ENCODE measurements around the gene COG7. TPM values are rescaled to one million over a fixed set of nuclear protein-coding genes. Genes with fewer than 3 reads are reported as not detected.

Gene COG7
- total and polyA plus RNA-seq, 2 donors (not counting 3 experiments of a cell fraction or from before 2014, with no cell fraction given) = 24.1 to 42.0 TPM

DNA sequence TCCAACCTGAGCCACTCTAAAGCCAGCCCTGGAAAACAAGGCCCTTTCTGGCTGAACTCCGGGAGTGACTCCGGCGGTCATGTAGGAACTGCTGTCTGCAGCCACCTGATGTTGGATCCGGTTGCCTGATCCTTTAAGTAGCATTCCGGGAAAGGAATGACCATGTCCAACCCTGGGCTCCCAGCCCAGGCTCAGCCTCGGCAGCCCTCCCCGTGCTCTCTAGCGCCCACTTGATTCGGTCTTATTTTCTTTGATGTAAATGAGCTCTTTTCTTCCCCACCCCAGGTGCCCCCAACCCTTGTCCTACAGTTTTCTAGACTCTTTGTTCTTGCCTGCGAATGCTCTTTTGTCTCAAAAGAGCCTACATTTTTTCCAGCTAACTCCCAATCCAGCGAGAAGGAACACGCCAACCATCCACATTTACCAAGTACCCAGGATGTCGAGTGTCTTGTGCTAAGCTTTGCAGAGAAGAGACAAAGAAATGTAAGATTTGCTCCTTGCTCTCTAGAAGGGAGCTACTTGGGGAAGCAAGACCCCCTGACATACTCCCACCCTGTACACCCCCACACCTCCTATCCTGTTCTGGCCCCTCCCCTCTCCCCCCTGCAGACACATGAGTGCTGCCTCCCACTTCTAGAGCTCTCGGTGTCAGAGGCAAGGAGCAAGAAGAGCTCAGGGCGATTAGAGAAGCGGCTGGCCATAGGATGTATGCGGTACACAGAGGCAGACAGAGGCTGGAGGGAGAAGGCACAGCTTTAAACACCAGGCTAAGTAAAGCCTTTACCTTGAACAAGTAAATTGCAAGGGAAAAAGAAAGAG is 53.8 kb downstream of the COG7 start:
- Histone ChIP-seq H3K27ac (ENCODE audit: insufficient read depth, low read depth, low read length) (no peak overlapping the region), H4K20me1 (replicated peaks; ENCODE audit: control insufficient read depth, extremely low read depth, insufficient read depth, low read length) (no peaks in the 10 kb centered on the region), H3K4me3 (replicated peaks in 1 of 3; ENCODE audit: insufficient read depth in 1 of 3, low read depth in 1 of 3, low read length in 3 of 3) (no peak overlapping the region), H3K4me2 (ENCODE audit: insufficient read depth, low read length) (no peak overlapping the region), H2AFZ (ENCODE audit: low read depth, low read length) (no peak overlapping the region), H3K9me1 (replicated peaks; ENCODE audit: control insufficient read depth, extremely low read depth, insufficient read depth, low read length) (no peaks in the 10 kb centered on the region), H3K36me3 (ENCODE audit: control insufficient read depth in 2 of 2, extremely low read depth in 1 of 2, insufficient read depth in 2 of 2, low read length in 2 of 2) (peaks cover 13 to 15% of the 10 kb centered on the region in 2 experiments), H3K4me1 (ENCODE audit: control insufficient read depth, extremely low read depth, insufficient read depth, low read length) (peaks cover 4% of the 10 kb centered on the region), H3K9ac (replicated peaks; ENCODE audit: extremely low read depth, insufficient read depth, low read length) (no peak overlapping the region), H3K9me3 (replicated peaks; ENCODE audit: control insufficient read depth, insufficient read depth, low read length) (no peaks in the 10 kb centered on the region), H3K79me2 (ENCODE audit: control insufficient read depth, insufficient read depth, low read length) (no peaks in the 10 kb centered on the region), H3K27me3 (ENCODE audit: control insufficient read depth in 2 of 2, insufficient read depth in 2 of 2, low read length in 2 of 2) (no peaks in the 10 kb centered on the region)
- dilution Hi-C loops (cut with MboI; ENCODE audit: extremely low pct_ligation_motif_present, low sequenced_read_pairs) (no loop called here), intact Hi-C loops (cut with micrococcal nuclease) (no loop called here)
- no TSS peak for BruUV-seq (replicated peaks)
- DNase-seq (ENCODE audit: low read depth, low spot score) (no peak), FAIRE-seq (no peak)
- no peak for TF ChIP-seq CTCF (IDR thresholded peaks at IDR 0.05; ENCODE audit: extremely low read depth in 1 of 2, insufficient read depth in 1 of 2, low read depth in 1 of 2, low read length in 2 of 2)
- TF ChIP-seq JUN (IDR thresholded peaks at IDR 0.05; ENCODE audit: borderline replicate concordance, insufficient read depth, insufficient read length, low read depth) = no peak
- TF ChIP-seq MAX (IDR thresholded peaks at IDR 0.05; ENCODE audit: insufficient read depth, insufficient read length) = no peak
- no peak for TF ChIP-seq FOS (IDR thresholded peaks at IDR 0.05; ENCODE audit: borderline replicate concordance, insufficient read depth, low read length)
- TF ChIP-seq EZH2 (IDR thresholded peaks at IDR 0.05; ENCODE audit: borderline replicate concordance, low read depth, low read length, severe bottlenecking) = no peak
- TF ChIP-seq POLR2AphosphoS5 (IDR thresholded peaks at IDR 0.05; ENCODE audit: insufficient read depth, low read depth, low read length) = no peak
- TF ChIP-seq MYC (IDR thresholded peaks at IDR 0.05; ENCODE audit: low read depth, low read length) = no peak
- no peak for TF ChIP-seq GATA2 (IDR thresholded peaks at IDR 0.05; ENCODE audit: insufficient read depth, insufficient read length, low read depth, low read length)
- TF ChIP-seq POLR2A (IDR thresholded peaks at IDR 0.05; ENCODE audit: low read depth, low read length) = no peak
- ChIA-PET CTCF (interaction anchor here (1.0 to 1.5 kb wide), 3 partner anchors 25 to 37 kb away, joined by 3 read pairs; no protein-coding TSS in a partner anchor), POLR2A (no interaction called here)
